Liver (tissue), 3 donors: ENCODE measurements around the gene GDF2.

Source experiments
- ATF3 ChIP-seq: IDR thresholded peaks from 2 replicates; pipeline ENCODE4 v1.6.1; 2016; ENCODE audit warnings: antibody characterized with exemption
- EGR1 ChIP-seq, 2 donors: IDR thresholded peaks; 2 replicates each; pipeline ENCODE4 v1.6.1; 2016 to 2018; ENCODE audit warnings: antibody characterized with exemption in 2 of 2, low read depth in 2 of 2
- FOXA1 ChIP-seq: IDR thresholded peaks from 2 replicates; pipeline ENCODE4 v1.6.1; 2016; ENCODE audit warnings: antibody characterized with exemption
- GABPA ChIP-seq, 2 donors: IDR thresholded peaks in 1 of 2; conservative IDR thresholded peaks in 1 of 2; 2 replicates each; pipeline ENCODE4 v1.6.1; 2016; ENCODE audit warnings: antibody characterized with exemption in 2 of 2, mild to moderate bottlenecking in 1 of 2, moderate library complexity in 1 of 2
- MAX ChIP-seq: IDR thresholded peaks from 2 replicates; pipeline ENCODE4 v1.6.1; 2016; ENCODE audit warnings: antibody characterized with exemption
- RAD21 ChIP-seq, 2 donors: IDR thresholded peaks; 2 replicates each; pipeline ENCODE4 v1.6.1; 2016; ENCODE audit warnings: antibody characterized with exemption in 2 of 2, mild to moderate bottlenecking in 2 of 2
- REST ChIP-seq: IDR thresholded peaks from 2 replicates; pipeline ENCODE4 v1.6.1; 2016; ENCODE audit warnings: antibody characterized with exemption, mild to moderate bottlenecking
- TAF1 ChIP-seq: conservative IDR thresholded peaks from 2 replicates; pipeline ENCODE4 v1.6.1; 2016; ENCODE audit warnings: antibody characterized with exemption, mild to moderate bottlenecking
- YY1 ChIP-seq: IDR thresholded peaks from 2 replicates; pipeline ENCODE4 v1.6.1; 2016; ENCODE audit warnings: antibody characterized with exemption, mild to moderate bottlenecking
- TF ChIP-seq, protein P1 (sequence below): fragments of 150-350 bp; IDR thresholded peaks from 2 replicates; pipeline ENCODE4 v1.5.1; 2017; ENCODE audit warnings: improper control_type of control experiment, low read depth, low read length; ENCODE audit not compliant: missing input control
- donor health status: healthy.
- donor health status: healthy.

DNA sequence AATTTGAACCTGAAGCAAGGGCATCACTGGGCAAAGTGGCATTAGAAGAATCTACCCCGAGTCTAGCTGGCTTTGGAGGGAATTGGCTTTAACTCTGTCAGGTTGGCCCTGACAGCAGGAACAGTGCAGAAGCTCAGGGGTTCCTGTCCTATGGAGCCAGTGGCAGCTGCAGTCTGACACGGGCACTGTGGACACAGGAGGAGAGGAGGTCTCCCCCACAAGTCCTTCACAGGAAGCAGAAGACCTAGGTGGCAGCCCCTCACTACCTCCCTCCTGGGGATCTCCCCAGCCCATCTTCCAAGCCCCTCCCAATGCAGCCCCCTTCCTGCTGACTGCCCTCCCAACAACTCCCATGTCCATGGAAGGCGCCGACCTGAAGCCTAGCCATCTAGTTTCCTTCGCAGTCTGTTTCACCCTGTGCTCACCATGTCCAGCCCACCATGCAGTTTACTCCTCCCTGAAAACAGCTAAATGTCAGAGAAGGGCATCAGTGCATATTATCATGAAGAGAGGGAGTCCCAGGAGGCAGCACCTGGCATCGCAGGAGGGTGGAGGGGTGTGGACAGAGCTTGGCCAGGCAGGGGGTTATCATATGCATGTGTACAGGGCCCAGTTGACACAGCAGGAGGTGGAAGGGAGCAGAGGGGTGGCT lies 40.1 kb upstream of the GDF2 start:
- TF ChIP-seq, protein P1, sequence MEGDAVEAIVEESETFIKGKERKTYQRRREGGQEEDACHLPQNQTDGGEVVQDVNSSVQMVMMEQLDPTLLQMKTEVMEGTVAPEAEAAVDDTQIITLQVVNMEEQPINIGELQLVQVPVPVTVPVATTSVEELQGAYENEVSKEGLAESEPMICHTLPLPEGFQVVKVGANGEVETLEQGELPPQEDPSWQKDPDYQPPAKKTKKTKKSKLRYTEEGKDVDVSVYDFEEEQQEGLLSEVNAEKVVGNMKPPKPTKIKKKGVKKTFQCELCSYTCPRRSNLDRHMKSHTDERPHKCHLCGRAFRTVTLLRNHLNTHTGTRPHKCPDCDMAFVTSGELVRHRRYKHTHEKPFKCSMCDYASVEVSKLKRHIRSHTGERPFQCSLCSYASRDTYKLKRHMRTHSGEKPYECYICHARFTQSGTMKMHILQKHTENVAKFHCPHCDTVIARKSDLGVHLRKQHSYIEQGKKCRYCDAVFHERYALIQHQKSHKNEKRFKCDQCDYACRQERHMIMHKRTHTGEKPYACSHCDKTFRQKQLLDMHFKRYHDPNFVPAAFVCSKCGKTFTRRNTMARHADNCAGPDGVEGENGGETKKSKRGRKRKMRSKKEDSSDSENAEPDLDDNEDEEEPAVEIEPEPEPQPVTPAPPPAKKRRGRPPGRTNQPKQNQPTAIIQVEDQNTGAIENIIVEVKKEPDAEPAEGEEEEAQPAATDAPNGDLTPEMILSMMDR: no peak
- TF ChIP-seq REST: no peak
- TF ChIP-seq RAD21 (IDR thresholded peaks at IDR 0.05): no peak
- TF ChIP-seq YY1: no peak
- no peak for TF ChIP-seq TAF1
- TF ChIP-seq MAX: no peak
- no peak for TF ChIP-seq GABPA (IDR thresholded peaks at IDR 0.05 in 1 of 2, conservative IDR thresholded peaks at IDR 0.05 in 1 of 2)
- no peak for TF ChIP-seq EGR1 (IDR thresholded peaks at IDR 0.05; ENCODE audit: low read depth in 2 of 2)
- TF ChIP-seq ATF3: no peak
- no peak for TF ChIP-seq FOXA1
